Choroid plexus epithelial cell (primary cell): ENCODE data around the gene PDPK1.
A peak's percentile ranks its signal among the peaks of the same experiment; 100 is the strongest.

Source experiments
- DNase-seq: peaks from one replicate; pipeline ENCODE4 v3.0.0-alpha.2; 2010; ENCODE audit warnings: low read depth
- H3K4me3 ChIP-seq: 2 replicates; pipeline ENCODE4 v1.5.1; 2011; ENCODE audit warnings: low read depth, mild to moderate bottlenecking, control low read depth, low read length, moderate library complexity
- TF ChIP-seq, protein P1 (sequence below): conservative IDR thresholded peaks from 2 replicates; pipeline ENCODE4 v1.5.1; 2011; ENCODE audit warnings: low read depth, mild to moderate bottlenecking, control low read depth, inconsistent platforms, low read length, moderate library complexity

PDPK1 gene

DNA sequence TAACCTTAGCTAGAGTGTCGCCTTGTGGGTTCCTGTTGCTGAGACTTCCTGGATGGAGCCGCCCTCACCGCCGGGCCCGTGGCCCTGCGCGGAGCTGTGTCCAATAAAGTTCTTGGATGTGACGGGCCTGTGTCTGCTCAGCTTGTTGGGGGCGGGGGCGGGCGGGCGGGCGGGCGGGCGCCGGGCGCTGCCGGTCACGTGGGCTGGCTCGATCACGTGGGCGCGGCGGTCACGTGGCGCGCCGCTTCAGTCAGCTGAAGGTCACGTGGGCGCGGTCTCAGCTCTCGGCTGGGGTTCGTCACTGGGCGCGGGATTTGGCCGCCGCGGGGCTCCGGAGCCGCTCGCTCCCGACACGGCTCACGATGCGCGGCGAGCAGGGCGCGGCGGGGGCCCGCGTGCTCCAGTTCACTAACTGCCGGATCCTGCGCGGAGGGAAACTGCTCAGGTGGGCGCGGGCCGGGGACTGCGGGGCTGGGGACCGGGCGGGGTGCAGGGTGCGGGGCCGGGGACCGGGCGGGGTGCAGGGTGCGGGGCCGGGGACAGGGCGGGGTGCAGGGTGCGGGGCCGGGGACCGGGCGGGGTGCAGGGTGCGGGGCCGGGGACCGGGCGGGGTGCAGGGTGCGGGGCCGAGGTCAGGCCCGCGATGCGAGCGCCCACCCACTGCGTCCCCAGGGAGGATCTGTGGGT, 17.6 kb upstream of the PDPK1 start, which contains the start of gene AMDHD2:
TSS of gene AMDHD2 (plus strand) at position 275 of the 687 bp plus-strand sequence. CDS start at position 363, 88 bp downstream.
- peak; percentile 94 for DNase-seq
- TF ChIP-seq, protein P1, sequence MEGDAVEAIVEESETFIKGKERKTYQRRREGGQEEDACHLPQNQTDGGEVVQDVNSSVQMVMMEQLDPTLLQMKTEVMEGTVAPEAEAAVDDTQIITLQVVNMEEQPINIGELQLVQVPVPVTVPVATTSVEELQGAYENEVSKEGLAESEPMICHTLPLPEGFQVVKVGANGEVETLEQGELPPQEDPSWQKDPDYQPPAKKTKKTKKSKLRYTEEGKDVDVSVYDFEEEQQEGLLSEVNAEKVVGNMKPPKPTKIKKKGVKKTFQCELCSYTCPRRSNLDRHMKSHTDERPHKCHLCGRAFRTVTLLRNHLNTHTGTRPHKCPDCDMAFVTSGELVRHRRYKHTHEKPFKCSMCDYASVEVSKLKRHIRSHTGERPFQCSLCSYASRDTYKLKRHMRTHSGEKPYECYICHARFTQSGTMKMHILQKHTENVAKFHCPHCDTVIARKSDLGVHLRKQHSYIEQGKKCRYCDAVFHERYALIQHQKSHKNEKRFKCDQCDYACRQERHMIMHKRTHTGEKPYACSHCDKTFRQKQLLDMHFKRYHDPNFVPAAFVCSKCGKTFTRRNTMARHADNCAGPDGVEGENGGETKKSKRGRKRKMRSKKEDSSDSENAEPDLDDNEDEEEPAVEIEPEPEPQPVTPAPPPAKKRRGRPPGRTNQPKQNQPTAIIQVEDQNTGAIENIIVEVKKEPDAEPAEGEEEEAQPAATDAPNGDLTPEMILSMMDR = no peak
- H3K4me3 ChIP-seq = peak within 1 kb of the TSS; percentile 75

DNA sequence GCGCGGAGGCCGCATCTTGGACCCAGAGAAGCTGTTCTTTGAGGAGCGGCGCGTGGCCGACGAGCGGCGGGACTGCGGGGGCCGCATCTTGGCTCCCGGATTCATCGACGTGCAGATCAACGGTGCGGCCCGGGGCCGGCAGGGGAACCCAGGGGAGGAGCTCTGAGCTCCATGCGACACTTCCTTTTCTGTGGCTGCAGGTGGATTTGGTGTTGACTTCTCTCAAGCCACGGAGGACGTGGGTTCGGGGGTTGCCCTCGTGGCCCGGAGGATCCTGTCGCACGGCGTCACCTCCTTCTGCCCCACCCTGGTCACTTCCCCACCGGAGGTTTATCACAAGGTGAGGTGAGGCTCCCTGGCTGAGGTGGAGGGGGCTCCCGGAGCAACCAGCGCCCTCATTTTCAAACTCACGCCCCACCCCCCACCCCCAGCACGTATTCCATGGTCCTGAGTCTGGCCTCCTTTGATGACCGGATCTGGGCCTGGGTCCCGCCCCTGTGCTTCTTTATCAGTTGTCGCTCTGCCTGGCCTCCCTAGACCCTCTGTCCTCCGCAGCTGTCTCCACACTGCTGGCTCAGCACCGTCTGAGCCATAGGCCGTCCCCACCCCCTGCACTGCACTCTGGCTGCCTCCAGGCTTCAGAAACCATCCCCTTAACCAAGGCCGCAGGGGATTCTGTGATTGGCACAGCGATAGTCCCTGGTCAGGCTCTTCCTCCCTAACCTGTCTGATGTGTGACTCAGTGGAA, 16.9 kb upstream of the PDPK1 start:
- H3K4me3 ChIP-seq = peak overlapping the region; percentile 75
- peak; percentile 28 for DNase-seq
- TF ChIP-seq, protein P1 = no peak

DNA sequence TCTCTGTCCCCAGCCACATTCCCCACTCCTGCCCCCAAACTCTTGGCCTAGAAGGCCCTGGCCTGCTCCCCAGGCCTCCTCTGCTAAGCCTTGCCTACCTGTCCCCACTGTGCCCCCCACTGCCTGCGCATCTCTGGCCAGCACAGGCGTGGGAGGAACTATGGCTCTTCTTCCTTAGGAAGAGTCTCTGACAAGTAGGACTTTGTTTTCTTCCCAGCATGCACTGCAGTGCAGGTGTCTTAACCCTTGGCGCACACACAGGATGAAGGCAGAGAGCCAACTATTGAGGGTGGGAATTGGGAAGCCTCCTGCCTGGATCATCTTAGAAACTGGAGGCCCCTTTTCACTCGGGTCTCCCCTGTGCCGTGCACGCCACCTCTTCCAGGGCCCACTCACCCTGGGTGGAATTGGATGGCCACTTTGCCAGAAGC, 14.0 kb upstream of the PDPK1 start:
- H3K4me3 ChIP-seq = no peak overlapping the region
- DNase-seq = no peak
- TF ChIP-seq, protein P1 = no peak

DNA sequence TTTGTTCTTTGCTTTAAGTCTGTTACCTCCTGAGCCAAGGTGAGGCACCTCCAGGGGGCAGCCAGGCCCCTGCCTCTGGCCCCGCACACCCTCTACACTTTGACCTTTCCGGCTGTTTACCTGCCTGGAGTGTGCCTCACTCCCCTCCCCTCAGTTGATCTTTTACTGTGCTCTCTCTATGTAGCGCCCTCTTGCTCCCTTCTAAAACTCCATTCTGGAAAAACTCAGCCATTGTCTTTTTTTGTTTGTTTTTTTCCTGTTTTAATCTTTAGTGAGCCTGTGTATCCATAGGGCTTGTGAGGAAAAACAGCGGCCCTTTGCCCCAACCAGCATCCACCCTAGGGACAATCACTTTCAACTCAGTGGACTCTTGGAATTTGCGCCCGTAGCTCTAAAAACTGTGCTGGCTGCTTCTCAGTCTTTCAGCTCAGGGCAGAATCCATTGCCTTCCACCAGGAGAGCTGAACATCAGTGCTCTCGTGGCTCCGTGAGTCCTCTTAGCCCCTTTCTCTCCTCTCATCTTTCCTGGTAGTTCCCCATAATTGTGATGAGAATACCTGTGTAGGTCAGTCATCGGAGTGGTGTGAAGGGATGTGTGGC, 13.4 kb upstream of the PDPK1 start:
- no peak for DNase-seq
- TF ChIP-seq, protein P1 = no peak
- no peak overlapping the region for H3K4me3 ChIP-seq

DNA sequence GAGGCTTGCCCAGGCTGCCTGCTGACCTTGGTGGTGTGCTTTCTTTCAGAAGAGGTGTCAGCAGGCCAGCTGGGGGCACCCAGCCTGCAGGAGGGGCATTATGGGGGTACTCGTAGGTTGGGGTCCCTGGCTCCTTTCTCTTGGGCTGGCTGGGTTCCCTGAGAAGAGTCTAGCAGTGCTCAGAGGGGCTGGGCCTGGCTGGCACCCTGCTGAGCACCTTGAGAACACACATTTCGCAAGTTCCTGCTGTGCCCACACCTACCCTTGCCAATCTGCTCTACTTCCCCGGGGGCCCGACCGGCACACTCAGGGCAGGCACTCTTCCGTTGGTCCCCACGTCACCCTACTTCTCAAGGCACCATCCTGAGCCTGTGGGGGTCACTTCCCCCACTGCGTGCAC, 11.7 kb upstream of the PDPK1 start:
- no peak overlapping the region for H3K4me3 ChIP-seq
- DNase-seq = no peak
- TF ChIP-seq, protein P1 = no peak

DNA sequence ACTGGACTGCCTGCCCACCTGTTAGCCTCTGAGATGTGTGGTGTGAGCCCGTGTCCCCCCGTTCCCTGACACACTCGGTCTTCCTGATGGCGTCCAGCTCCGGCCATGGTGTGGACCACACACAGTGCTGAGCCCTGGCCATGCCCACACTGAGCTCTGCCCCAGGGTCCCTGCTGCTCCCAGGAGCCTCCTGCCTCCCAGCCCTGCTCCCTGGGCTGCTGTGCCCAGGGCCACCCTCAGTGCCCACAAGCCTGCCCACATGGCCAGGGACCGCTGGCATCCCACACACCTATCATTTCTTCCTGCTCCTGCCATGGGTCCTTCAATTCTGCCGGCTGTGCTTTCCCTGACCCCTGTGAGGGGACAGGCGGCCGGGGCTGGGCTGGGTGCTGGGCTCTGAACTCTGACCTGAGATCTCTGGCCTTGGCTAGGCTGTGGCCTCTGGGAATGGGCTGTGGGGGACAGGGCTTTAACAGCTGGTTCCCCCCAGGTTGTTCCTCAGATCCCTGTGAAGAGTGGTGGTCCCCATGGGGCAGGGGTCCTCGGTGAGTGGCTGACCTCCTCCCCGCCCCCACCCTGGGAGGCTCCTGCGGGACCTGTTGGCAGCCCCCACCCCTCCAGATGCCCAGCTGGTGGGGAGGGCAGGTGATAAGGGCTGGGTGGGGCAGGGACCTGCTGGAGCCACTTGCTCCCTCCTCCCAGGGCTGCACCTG, 10.6 kb upstream of the PDPK1 start:
- TF ChIP-seq, protein P1 = no peak
- DNase-seq = no peak
- no peak overlapping the region for H3K4me3 ChIP-seq
